Stomach (tissue), 4 donors: Measurements from ENCODE around the gene R3HDML.

Experiments
- CTCF ChIP-seq, 7 experiments: fragments of 450-650 bp in 4 of 7; fragments of 200-600 bp in 3 of 7; sonication (generic) in 3 of 7; IDR thresholded peaks; one replicate each; pipeline ENCODE4 v1.5.1; 2016 to 2019; ENCODE audit warnings: antibody characterized with exemption in 7 of 7, control low read depth in 2 of 7, mild to moderate bottlenecking in 1 of 7
- POLR2A ChIP-seq, 4 donors: fragments of 450-650 bp; IDR thresholded peaks; one replicate each; pipeline ENCODE4 v1.6.1; 2016; ENCODE audit warnings: antibody characterized with exemption in 4 of 4, control low read depth in 2 of 4, mild to moderate bottlenecking in 1 of 4, moderate library complexity in 1 of 4
- POLR2AphosphoS5 ChIP-seq, 3 donors: sonication (generic); formaldehyde crosslinking; IDR thresholded peaks; one replicate each; pipeline ENCODE4 v1.6.1; 2016; ENCODE audit warnings: antibody characterized with exemption in 3 of 3

- TF ChIP-seq CTCF (IDR thresholded peaks at IDR 0.05) (no peak), POLR2A (IDR thresholded peaks at IDR 0.05) (no peak), POLR2AphosphoS5 (IDR thresholded peaks at IDR 0.05) (no peak)
These were observed 22.0 kb upstream of the R3HDML start for GRCh38 chr20:44314870-44315269.
